Hepatocyte (in vitro differentiated cells): ENCODE data around the gene MINK1. TPM values are rescaled to one million over a fixed set of nuclear protein-coding genes. Genes with fewer than 3 reads are reported as not detected.
A peak's percentile ranks its signal among the peaks of the same experiment; 100 is the strongest.

Experiments
- DNase-seq: peaks from one replicate; pipeline ENCODE4 v3.0.0-alpha.2; 2016; ENCODE audit warnings: low spot score
- H2AFZ ChIP-seq: fragments of 200-600 bp; sonication (generic); 2 replicates; pipeline ENCODE4 v1.6.0; 2016; ENCODE audit warnings: antibody characterized with exemption, mild to moderate bottlenecking
- H3K27ac ChIP-seq: fragments of 200-600 bp; sonication (generic); 2 replicates; pipeline ENCODE4 v1.5.1; 2016; ENCODE audit warnings: mild to moderate bottlenecking
- H3K27me3 ChIP-seq: fragments of 200-600 bp; sonication (generic); 2 replicates; pipeline ENCODE4 v1.6.1; 2016
- H3K36me3 ChIP-seq: fragments of 200-600 bp; sonication (generic); replicated peaks from 2 replicates; pipeline ENCODE4 v1.5.1; 2016; ENCODE audit warnings: low read depth; ENCODE audit not compliant: insufficient read depth
- H3K4me1 ChIP-seq: fragments of 200-600 bp; sonication (generic); 2 replicates; pipeline ENCODE4 v1.5.1; 2016; ENCODE audit warnings: mild to moderate bottlenecking, moderate library complexity; ENCODE audit not compliant: insufficient read depth
- H3K4me2 ChIP-seq: fragments of 200-600 bp; sonication (generic); 2 replicates; pipeline ENCODE4 v1.6.0; 2016
- H3K4me3 ChIP-seq: fragments of 200-600 bp; sonication (generic); 2 replicates; pipeline ENCODE4 v1.5.1; 2016; ENCODE audit warnings: mild to moderate bottlenecking
- H3K79me2 ChIP-seq: fragments of 200-600 bp; sonication (generic); 2 replicates; pipeline ENCODE4 v1.6.0; 2017; ENCODE audit warnings: mild to moderate bottlenecking
- H3K9me2 ChIP-seq: fragments of 200-600 bp; sonication (generic); replicated peaks from 2 replicates; pipeline ENCODE4 v1.6.0; 2017; ENCODE audit warnings: mild to moderate bottlenecking; ENCODE audit not compliant: insufficient read depth
- H3K9me3 ChIP-seq: fragments of 200-600 bp; sonication (generic); 2 replicates; pipeline ENCODE4 v1.5.1; 2016; ENCODE audit warnings: low read depth, mild to moderate bottlenecking
- H4K20me1 ChIP-seq: fragments of 200-600 bp; sonication (generic); 2 replicates; pipeline ENCODE4 v1.6.0; 2016; ENCODE audit warnings: mild to moderate bottlenecking; ENCODE audit not compliant: insufficient read depth, poor library complexity, severe bottlenecking
- EZH2 ChIP-seq: fragments of 200-600 bp; sonication (generic); IDR thresholded peaks from 2 replicates; pipeline ENCODE4 v1.6.1; 2016; ENCODE audit warnings: antibody characterized with exemption, mild to moderate bottlenecking, borderline replicate concordance
- EZH2phosphoT487 ChIP-seq: fragments of 200-600 bp; sonication (generic); IDR thresholded peaks from one replicate; pipeline ENCODE4 v1.6.1; 2018; ENCODE audit warnings: antibody characterized with exemption, mild to moderate bottlenecking, low read depth, moderate library complexity; ENCODE audit not compliant: unreplicated experiment, severe bottlenecking
- WGBS: methylation state at CpG from one replicate; pipeline ENCODE4 v1.1.6; 2016; ENCODE audit warnings: low lambda C conversion rate; ENCODE audit errors: missing lambda C conversion rate; 5-methylcytosine and 5-hydroxymethylcytosine counted together
- polyA plus RNA-seq: library from polyadenylated mRNA; unstranded; fragments of >200 nt; fragmentation: Nextera tagmentation; extraction: Ambion mirVana; gene quantifications from 2 replicates; pipeline ENCODE4 v1.2.1, GENCODE V29; 2016
- total RNA-seq: library from RNA; depleted of rRNA; stranded (reverse); fragments of >200 nt; gene quantifications from 2 replicates; pipeline ENCODE4 v1.2.3, GENCODE V29; 2014
- TF ChIP-seq, protein P1 (sequence below): fragments of 200-600 bp; sonication (generic); IDR thresholded peaks from 2 replicates; pipeline ENCODE4 v1.5.1; 2016; ENCODE audit warnings: antibody characterized with exemption, mild to moderate bottlenecking; ENCODE audit not compliant: poor library complexity

The MINK1 gene
- total and polyA plus RNA-seq, 2 experiments from 2014 or later, result 39.7 to 45.3 TPM

DNA sequence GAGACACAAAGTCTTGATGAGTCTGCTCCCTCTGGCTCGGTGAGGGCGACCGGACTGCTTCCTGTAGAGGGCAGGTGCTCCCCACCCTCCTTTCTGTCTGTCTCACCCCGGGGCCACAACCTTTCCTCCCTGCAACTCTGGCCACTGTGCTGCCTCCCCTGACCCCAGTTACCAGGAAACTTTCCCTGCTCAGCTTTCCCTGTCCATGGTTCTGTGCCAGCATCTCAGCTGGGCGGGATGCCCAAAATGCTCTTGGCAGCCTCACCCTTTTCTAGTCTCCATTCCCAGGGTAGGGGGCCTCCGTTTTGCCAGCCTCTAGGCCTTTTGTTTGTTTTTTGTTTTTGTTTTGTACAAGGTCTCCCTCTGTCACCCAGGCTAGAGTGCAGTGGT lies 24.8 kb upstream of the MINK1 start:
- DNase-seq, result no peak
- H3K4me1 ChIP-seq, result no peaks in the 10 kb centered on the region
- no peak overlapping the region for H2AFZ ChIP-seq
- H3K27ac ChIP-seq, result no peak overlapping the region
- no peaks in the 10 kb centered on the region for H4K20me1 ChIP-seq
- H3K4me3 ChIP-seq, result no peak overlapping the region
- peak overlapping the region; percentile 82 for H3K4me2 ChIP-seq
- no peak for TF ChIP-seq EZH2
- TF ChIP-seq, protein P1, sequence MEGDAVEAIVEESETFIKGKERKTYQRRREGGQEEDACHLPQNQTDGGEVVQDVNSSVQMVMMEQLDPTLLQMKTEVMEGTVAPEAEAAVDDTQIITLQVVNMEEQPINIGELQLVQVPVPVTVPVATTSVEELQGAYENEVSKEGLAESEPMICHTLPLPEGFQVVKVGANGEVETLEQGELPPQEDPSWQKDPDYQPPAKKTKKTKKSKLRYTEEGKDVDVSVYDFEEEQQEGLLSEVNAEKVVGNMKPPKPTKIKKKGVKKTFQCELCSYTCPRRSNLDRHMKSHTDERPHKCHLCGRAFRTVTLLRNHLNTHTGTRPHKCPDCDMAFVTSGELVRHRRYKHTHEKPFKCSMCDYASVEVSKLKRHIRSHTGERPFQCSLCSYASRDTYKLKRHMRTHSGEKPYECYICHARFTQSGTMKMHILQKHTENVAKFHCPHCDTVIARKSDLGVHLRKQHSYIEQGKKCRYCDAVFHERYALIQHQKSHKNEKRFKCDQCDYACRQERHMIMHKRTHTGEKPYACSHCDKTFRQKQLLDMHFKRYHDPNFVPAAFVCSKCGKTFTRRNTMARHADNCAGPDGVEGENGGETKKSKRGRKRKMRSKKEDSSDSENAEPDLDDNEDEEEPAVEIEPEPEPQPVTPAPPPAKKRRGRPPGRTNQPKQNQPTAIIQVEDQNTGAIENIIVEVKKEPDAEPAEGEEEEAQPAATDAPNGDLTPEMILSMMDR, result no peak
- TF ChIP-seq EZH2phosphoT487, result no peak
- H3K36me3 ChIP-seq, result no peaks in the 10 kb centered on the region
- no peaks in the 10 kb centered on the region for H3K9me3 ChIP-seq
- 84% methylated on average over 6 of the region's 6 CpGs for WGBS
- H3K79me2 ChIP-seq, result peaks cover 10% of the 10 kb centered on the region
- no peaks in the 10 kb centered on the region for H3K9me2 ChIP-seq
- no peaks in the 10 kb centered on the region for H3K27me3 ChIP-seq

- Histone ChIP-seq H3K9me2 (no peaks in the 10 kb centered on the region), H3K4me2 (no peak overlapping the region), H3K27me3 (no peaks in the 10 kb centered on the region), H3K79me2 (peaks cover 10% of the 10 kb centered on the region), H2AFZ (no peak overlapping the region), H3K36me3 (no peaks in the 10 kb centered on the region), H4K20me1 (no peaks in the 10 kb centered on the region), H3K27ac (no peak overlapping the region), H3K9me3 (no peaks in the 10 kb centered on the region), H3K4me3 (no peak overlapping the region), H3K4me1 (no peaks in the 10 kb centered on the region)
- WGBS, result 86% methylated on average over 13 of the region's 13 CpGs
- no peak for DNase-seq
- TF ChIP-seq, protein P1, result no peak
- TF ChIP-seq EZH2phosphoT487, result no peak
- no peak for TF ChIP-seq EZH2
Observed at GRCh38 chr17:4810696-4811290, 22.3 kb upstream of the MINK1 start.

- 96% methylated on average over 12 of the region's 12 CpGs for WGBS
Observed at GRCh38 chr17:4811471-4811870, 21.7 kb upstream of the MINK1 start.

More at GRCh38 chr17:4811471-4811870, 21.7 kb upstream of the MINK1 start:
- H3K4me1 ChIP-seq, result no peaks in the 10 kb centered on the region
- no peaks in the 10 kb centered on the region for H4K20me1 ChIP-seq
- no peak overlapping the region for H2AFZ ChIP-seq
- no peak overlapping the region for H3K27ac ChIP-seq
- H3K9me3 ChIP-seq, result no peaks in the 10 kb centered on the region
- TF ChIP-seq, protein P1, result no peak
- TF ChIP-seq EZH2, result no peak
- TF ChIP-seq EZH2phosphoT487, result no peak
- H3K27me3 ChIP-seq, result no peaks in the 10 kb centered on the region
- H3K4me3 ChIP-seq, result no peak overlapping the region
- no peaks in the 10 kb centered on the region for H3K9me2 ChIP-seq
- no peaks in the 10 kb centered on the region for H3K36me3 ChIP-seq
- DNase-seq, result no peak
- H3K4me2 ChIP-seq, result no peak overlapping the region
- peaks cover 10% of the 10 kb centered on the region for H3K79me2 ChIP-seq
